Measurements from ENCODE around the gene CENPP. TPM values are rescaled to one million over a fixed set of nuclear protein-coding genes. Genes with fewer than 3 reads are reported as not detected.

The CENPP gene
- total RNA-seq, 4 donors from 2014 or later = 2.9 to 8.3 (median 4.9) TPM

GRCh38 chr9:92484563-92484962 is 158.8 kb downstream of the CENPP start:
- Histone ChIP-seq H3K9me3 (no peaks in the 10 kb centered on the region), H3K27ac (peak overlapping the region in 3 of 4 donors; percentile 34 to 63 (median 60)), H3K36me3 (no peaks in the 10 kb centered on the region), H3K27me3 (no peaks in the 10 kb centered on the region), H3K4me3 (no peak overlapping the region), H3K4me1 (peaks cover 10 to 81% (median 11%) of the 10 kb centered on the region in 3 donors)
- TF ChIP-seq POLR2A (IDR thresholded peaks at IDR 0.05) (no peak), CTCF (IDR thresholded peaks at IDR 0.05) (no peak), EP300 (IDR thresholded peaks at IDR 0.05) (no peak), POLR2AphosphoS5 (IDR thresholded peaks at IDR 0.05) (no peak)
- no peak for ATAC-seq
- WGBS, 2 donors (ENCODE audit: low coverage in 1 of 2) = 56 to 71% methylated on average over 3 of the region's 3 CpGs

GRCh38 chr9:92486371-92486770 is 160.6 kb downstream of the CENPP start:
- 85% methylated on average over 2 to 3 of the region's 3 CpGs for WGBS, 2 donors (ENCODE audit: low coverage in 1 of 2)
- Histone ChIP-seq H3K27ac (no peak overlapping the region), H3K4me1 (peaks cover 0 to 74% (median 10%) of the 10 kb centered on the region in 3 donors), H3K27me3 (no peaks in the 10 kb centered on the region), H3K9me3 (no peaks in the 10 kb centered on the region), H3K36me3 (no peaks in the 10 kb centered on the region), H3K4me3 (no peak overlapping the region)
- no peak for ATAC-seq
- TF ChIP-seq POLR2A (IDR thresholded peaks at IDR 0.05) (no peak), EP300 (IDR thresholded peaks at IDR 0.05) (no peak), POLR2AphosphoS5 (IDR thresholded peaks at IDR 0.05) (no peak), CTCF (IDR thresholded peaks at IDR 0.05) (no peak)

GRCh38 chr9:92488681-92489550 is 163.2 kb downstream of the CENPP start:
- 21 to 23% methylated on average over 4 of the region's 4 CpGs for WGBS, 2 donors (ENCODE audit: low coverage in 1 of 2)
- ATAC-seq = no peak
- peaks cover 6 to 71% (median 8%) of the 10 kb centered on the region in 3 donors for H3K4me1 ChIP-seq
- H3K4me3 ChIP-seq = no peak overlapping the region
- H3K9me3 ChIP-seq = no peaks in the 10 kb centered on the region
- no peaks in the 10 kb centered on the region for H3K36me3 ChIP-seq
- TF ChIP-seq CTCF (IDR thresholded peaks at IDR 0.05) = no peak
- H3K27ac ChIP-seq = peak overlapping the region; percentile 57 to 71 (median 66)
- H3K27me3 ChIP-seq = no peaks in the 10 kb centered on the region

GRCh38 chr9:92492781-92493401 is 167.1 kb downstream of the CENPP start:
- TF ChIP-seq CTCF (IDR thresholded peaks at IDR 0.05) = no peak
- no peak for TF ChIP-seq POLR2AphosphoS5 (IDR thresholded peaks at IDR 0.05)
- no peak for TF ChIP-seq EP300 (IDR thresholded peaks at IDR 0.05)
- no peak for TF ChIP-seq POLR2A (IDR thresholded peaks at IDR 0.05)
- no peak for ATAC-seq
- WGBS, 2 donors (ENCODE audit: low coverage in 1 of 2) = no CpG with 5 or more reads among the region's 3 CpGs
- Histone ChIP-seq H3K9me3 (no peaks in the 10 kb centered on the region), H3K27me3 (no peaks in the 10 kb centered on the region), H3K4me1 (peaks cover 4 to 67% (median 8%) of the 10 kb centered on the region in 3 donors), H3K36me3 (no peaks in the 10 kb centered on the region), H3K27ac (peak overlapping the region; percentile 29 to 66 (median 50)), H3K4me3 (no peak overlapping the region)

Data from gastroesophageal sphincter (tissue), 4 donors.